ENCODE results near the gene HHLA2. TPM values are rescaled to one million over a fixed set of nuclear protein-coding genes. Genes with fewer than 3 reads are reported as not detected.

HHLA2 gene
- total and polyA plus RNA-seq, 11 donors: 0.08 TPM; not detected in 10

- TF ChIP-seq, protein P1, sequence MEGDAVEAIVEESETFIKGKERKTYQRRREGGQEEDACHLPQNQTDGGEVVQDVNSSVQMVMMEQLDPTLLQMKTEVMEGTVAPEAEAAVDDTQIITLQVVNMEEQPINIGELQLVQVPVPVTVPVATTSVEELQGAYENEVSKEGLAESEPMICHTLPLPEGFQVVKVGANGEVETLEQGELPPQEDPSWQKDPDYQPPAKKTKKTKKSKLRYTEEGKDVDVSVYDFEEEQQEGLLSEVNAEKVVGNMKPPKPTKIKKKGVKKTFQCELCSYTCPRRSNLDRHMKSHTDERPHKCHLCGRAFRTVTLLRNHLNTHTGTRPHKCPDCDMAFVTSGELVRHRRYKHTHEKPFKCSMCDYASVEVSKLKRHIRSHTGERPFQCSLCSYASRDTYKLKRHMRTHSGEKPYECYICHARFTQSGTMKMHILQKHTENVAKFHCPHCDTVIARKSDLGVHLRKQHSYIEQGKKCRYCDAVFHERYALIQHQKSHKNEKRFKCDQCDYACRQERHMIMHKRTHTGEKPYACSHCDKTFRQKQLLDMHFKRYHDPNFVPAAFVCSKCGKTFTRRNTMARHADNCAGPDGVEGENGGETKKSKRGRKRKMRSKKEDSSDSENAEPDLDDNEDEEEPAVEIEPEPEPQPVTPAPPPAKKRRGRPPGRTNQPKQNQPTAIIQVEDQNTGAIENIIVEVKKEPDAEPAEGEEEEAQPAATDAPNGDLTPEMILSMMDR (IDR thresholded peaks at IDR 0.05): no peak
- WGBS, 4 donors: 89 to 92% (median 90%) methylated on average over 4 of the region's 4 CpGs
- Histone ChIP-seq H3K9me3 (peaks cover 0 to 8% (median 0%) of the 10 kb centered on the region in 12 donors), H3K27me3 (no peaks in the 10 kb centered on the region), H3K27ac (peak overlapping the region in 1 of 12 donors; percentile 27), H3K4me1 (peaks cover 0 to 19% (median 0%) of the 10 kb centered on the region in 12 donors), H3K36me3 (no peaks in the 10 kb centered on the region), H3K4me3 (no peak overlapping the region)
- intact Hi-C loops (cut with DNase I): no loop called here
- ATAC-seq (no peak), DNase-seq (no peak)
Observed at GRCh38 chr3:108293858-108294257, 2.5 kb upstream of the HHLA2 start.

- intact Hi-C loops (cut with DNase I): no loop called here
- no peak overlapping the region for H3K27ac ChIP-seq
- TF ChIP-seq, protein P1 (IDR thresholded peaks at IDR 0.05): no peak
- no peak for TF ChIP-seq POLR2A (IDR thresholded peaks at IDR 0.05)
- no peak for ATAC-seq
- no peaks in the 10 kb centered on the region for H3K36me3 ChIP-seq
- WGBS, 4 donors: 83 to 88% (median 87%) methylated on average over 7 of the region's 7 CpGs
- DNase-seq: no peak
- no peaks in the 10 kb centered on the region for H3K27me3 ChIP-seq
- H3K9me3 ChIP-seq: peaks cover 0 to 8% (median 0%) of the 10 kb centered on the region in 12 donors
- H3K4me3 ChIP-seq: no peak overlapping the region
- peaks cover 0 to 19% (median 0%) of the 10 kb centered on the region in 12 donors for H3K4me1 ChIP-seq
Observed at GRCh38 chr3:108295421-108296175, 750 bp upstream of the HHLA2 start.

DNA sequence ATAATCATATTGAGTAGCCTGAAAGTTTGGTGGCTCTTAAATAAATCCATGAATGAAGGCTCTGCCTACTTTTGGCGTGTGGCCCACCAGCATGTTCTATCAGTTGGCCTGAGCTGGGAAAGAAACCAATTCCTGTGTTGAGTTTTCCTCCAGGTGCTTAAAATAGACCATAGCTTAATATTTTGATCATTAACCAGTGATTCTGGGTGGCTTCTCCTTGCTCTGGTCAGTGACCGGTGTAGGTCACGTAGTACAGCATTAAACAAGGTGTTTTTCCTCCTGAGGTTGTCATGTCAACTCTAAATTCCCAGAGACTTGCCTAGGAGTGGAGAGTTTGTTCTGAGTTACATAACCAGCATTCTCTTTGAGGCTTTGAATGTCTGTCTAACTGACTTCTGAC is 1.3 kb downstream of the HHLA2 start:
- H3K27ac ChIP-seq: no peak overlapping the region
- no peak overlapping the region for H3K4me3 ChIP-seq
- no peaks in the 10 kb centered on the region for H3K27me3 ChIP-seq
- intact Hi-C loops (cut with DNase I): no loop called here
- ATAC-seq: peak in 3 of 4 donors; percentile 20 to 44 (median 31)
- 19 to 34% (median 26%) methylated on average over 3 of the region's 3 CpGs for WGBS, 4 donors
- H3K9me3 ChIP-seq: no peaks in the 10 kb centered on the region
- TF ChIP-seq POLR2A (IDR thresholded peaks at IDR 0.05): no peak
- TF ChIP-seq, protein P1 (IDR thresholded peaks at IDR 0.05): no peak
- peak in 2 of 5 donors; percentile 32 to 35 for DNase-seq
- H3K4me1 ChIP-seq: peaks cover 0 to 12% (median 0%) of the 10 kb centered on the region in 12 donors
- H3K36me3 ChIP-seq: no peaks in the 10 kb centered on the region

DNA sequence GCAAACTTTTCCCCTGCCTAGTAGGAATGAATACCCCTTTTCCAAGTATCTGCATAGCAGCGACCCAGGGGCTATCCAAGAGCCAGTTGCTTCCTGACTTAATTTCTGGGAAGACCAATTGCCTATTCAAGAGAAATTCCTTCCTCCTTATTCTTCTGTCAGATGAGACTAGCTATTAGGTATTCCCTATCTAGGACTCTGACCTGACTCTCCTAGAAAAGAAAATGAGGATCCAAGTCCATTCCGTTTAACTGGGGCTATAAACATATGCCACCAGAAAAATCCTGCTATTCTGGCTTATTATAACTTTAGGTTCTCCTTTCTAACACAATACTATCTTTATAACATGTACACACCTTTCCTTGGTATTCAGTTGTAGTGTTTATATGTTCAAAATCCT is 1.7 kb downstream of the HHLA2 start:
- DNase-seq: no peak
- H3K27me3 ChIP-seq: no peaks in the 10 kb centered on the region
- intact Hi-C loops (cut with DNase I): no loop called here
- H3K4me1 ChIP-seq: peaks cover 0 to 9% (median 0%) of the 10 kb centered on the region in 12 donors
- TF ChIP-seq POLR2A (IDR thresholded peaks at IDR 0.05): no peak
- TF ChIP-seq, protein P1 (IDR thresholded peaks at IDR 0.05): no peak
- no peak overlapping the region for H3K27ac ChIP-seq
- H3K4me3 ChIP-seq: no peak overlapping the region
- WGBS, 4 donors: 34 to 55% (median 48%) methylated on average over 2 of the region's 2 CpGs
- H3K36me3 ChIP-seq: no peaks in the 10 kb centered on the region
- ATAC-seq: no peak
- no peaks in the 10 kb centered on the region for H3K9me3 ChIP-seq

Data from heart left ventricle (tissue), 16 donors.